ENCODE data around the gene P3R3URF.

DNA sequence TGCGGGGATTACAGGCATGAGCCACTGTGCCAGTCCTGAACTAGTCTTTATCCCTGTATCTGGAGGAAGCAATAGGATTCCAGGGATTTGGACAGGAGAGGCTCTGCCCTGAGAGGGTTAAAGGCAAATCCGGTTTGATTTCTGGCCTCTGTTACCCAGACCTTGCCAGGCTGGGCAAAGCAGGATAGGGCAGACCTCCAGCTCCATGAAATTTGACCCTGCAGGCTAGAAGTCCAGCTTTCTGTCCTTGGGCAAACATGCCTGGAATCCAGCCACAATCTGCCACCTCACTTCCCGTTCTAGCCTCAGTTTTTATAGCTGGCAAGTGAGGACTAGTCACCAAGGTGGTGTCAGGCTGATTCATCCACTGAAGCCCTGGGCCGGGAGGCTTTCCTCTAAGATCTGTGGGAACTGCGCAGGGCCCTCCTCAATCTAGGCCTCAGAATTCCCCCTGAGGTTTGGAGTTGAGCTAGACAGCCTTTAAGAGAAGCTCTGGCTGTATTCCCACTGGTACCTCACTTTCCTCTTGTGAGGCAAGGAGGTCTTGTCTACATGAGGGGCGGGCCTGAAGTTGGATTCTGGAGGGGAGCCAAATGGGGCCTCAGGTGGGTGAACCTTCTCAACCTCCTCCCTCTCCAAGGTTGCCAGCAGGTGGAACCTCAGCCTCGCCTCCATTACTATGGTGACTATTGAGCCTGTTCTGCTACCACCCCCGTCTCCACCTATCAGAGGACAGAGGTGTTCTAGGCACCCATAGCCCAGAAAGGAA is 7.0 kb upstream of the P3R3URF start:
- TF ChIP-seq POLR2A (IDR thresholded peaks at IDR 0.05; ENCODE audit: low read length): no peak
- TF ChIP-seq GATA1 (IDR thresholded peaks at IDR 0.05; ENCODE audit: low read depth, low read length): no peak

All from erythroblast (primary cell).